ENCODE measurements around the gene TGFBR1. TPM values are rescaled to one million over a fixed set of nuclear protein-coding genes. Genes with fewer than 3 reads are reported as not detected.

TGFBR1 gene
- total RNA-seq, 1 experiment from 2014 or later = 31.8 TPM

DNA sequence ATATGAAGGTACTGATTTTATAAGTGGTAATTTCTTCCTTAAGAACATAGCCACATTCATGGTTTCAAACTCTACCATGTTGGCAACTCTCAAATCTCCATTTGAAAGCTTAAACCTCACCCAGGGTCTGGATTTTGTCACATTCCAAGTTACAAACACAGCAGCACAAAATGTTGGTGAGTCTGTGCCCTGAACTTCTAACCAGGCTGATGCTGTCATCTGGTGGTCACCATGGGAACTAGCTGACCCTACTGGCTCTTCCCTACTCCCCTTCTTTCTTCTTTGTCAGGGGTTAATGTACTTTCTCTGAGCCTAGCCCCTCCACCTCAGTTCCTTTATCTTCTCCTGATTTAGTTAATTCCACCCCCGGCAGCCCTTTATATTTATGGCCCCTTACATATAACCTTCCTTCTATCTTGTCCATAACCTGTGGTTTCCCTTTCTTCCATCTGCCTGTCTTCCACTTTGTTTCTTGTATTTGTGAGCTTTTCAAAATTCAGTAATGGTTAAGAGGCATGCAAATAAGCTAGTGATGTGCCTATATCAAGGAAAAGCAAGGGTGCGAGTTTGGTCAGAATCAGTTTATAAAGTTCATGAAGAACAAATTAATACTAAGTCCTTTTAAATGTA is 35.9 kb downstream of the TGFBR1 start:
- Mint-ChIP-seq H3K36me3 (ENCODE audit: insufficient read depth, unreplicated experiment) (peaks cover 21% of the 10 kb centered on the region), H3K4me3 (ENCODE audit: unreplicated experiment) (no peak overlapping the region), H3K9me3 (ENCODE audit: unreplicated experiment) (no peaks in the 10 kb centered on the region), H3K4me1 (ENCODE audit: low read depth, unreplicated experiment) (peaks cover 12% of the 10 kb centered on the region), H3K27ac (ENCODE audit: unreplicated experiment) (no peak overlapping the region), H3K27me3 (ENCODE audit: insufficient read depth, unreplicated experiment) (no peaks in the 10 kb centered on the region)
- POLR2A ChIA-PET = no interaction called here
- BruUV-seq (replicated peaks) = no TSS peak
- H3K27me3 ChIP-seq (replicated peaks; ENCODE audit: control insufficient read depth, insufficient read depth, low read length) = no peaks in the 10 kb centered on the region
- intact Hi-C loops (cut with micrococcal nuclease; ENCODE audit: unreplicated experiment) = loop anchor here (1.0 to 5.0 kb wide), 4 partner anchors 140 to 292 kb away; no protein-coding TSS in a partner anchor
- no peaks in the 10 kb centered on the region for H3K4me1 ChIP-seq
- no peaks in the 10 kb centered on the region for H3K9me3 ChIP-seq
- peak in 1 of 2 experiments; percentile 46 for DNase-seq
- CTCF ChIA-PET = interaction anchor here (0.9 to 1.9 kb wide), 6 partner anchors 140 to 335 kb away, joined by 3 to 8 read pairs (median 5); no protein-coding TSS in a partner anchor
- TF ChIP-seq, protein P1, sequence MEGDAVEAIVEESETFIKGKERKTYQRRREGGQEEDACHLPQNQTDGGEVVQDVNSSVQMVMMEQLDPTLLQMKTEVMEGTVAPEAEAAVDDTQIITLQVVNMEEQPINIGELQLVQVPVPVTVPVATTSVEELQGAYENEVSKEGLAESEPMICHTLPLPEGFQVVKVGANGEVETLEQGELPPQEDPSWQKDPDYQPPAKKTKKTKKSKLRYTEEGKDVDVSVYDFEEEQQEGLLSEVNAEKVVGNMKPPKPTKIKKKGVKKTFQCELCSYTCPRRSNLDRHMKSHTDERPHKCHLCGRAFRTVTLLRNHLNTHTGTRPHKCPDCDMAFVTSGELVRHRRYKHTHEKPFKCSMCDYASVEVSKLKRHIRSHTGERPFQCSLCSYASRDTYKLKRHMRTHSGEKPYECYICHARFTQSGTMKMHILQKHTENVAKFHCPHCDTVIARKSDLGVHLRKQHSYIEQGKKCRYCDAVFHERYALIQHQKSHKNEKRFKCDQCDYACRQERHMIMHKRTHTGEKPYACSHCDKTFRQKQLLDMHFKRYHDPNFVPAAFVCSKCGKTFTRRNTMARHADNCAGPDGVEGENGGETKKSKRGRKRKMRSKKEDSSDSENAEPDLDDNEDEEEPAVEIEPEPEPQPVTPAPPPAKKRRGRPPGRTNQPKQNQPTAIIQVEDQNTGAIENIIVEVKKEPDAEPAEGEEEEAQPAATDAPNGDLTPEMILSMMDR (IDR thresholded peaks at IDR 0.05; ENCODE audit: insufficient read depth in 1 of 2, low read depth in 1 of 2, low read length in 1 of 2, severe bottlenecking in 1 of 2, unreplicated experiment in 1 of 2) = peak; percentile 74 to 94
- no peaks in the 10 kb centered on the region for H3K36me3 ChIP-seq (ENCODE audit: control insufficient read depth, insufficient read depth, low read length)
- no peak overlapping the region for H3K4me3 ChIP-seq (ENCODE audit: low read depth, low read length)

DNA sequence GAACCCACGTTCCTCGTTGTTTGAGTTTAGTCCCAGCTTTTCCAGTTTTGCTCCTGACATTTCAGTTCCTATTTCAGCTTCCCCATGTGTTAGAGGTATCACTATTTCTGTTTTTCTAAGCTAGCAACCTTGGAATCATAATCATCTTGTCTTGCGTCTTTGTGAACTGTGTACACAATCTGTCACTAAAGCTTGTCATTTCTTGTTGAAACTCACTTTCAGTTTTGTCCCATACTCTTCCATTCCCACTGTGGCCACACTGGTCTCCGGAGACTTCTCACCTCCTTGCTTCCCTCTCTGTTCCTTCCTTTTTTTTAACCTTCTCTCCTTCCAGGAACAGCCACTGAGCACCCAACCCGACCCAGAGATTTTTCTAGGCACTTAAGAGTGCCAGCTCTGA is 36.9 kb downstream of the TGFBR1 start:
- TF ChIP-seq, protein P1 (IDR thresholded peaks at IDR 0.05; ENCODE audit: insufficient read depth in 1 of 2, low read depth in 1 of 2, low read length in 1 of 2, severe bottlenecking in 1 of 2, unreplicated experiment in 1 of 2) = no peak
- BruUV-seq (replicated peaks) = no TSS peak
- Mint-ChIP-seq H3K36me3 (ENCODE audit: insufficient read depth, unreplicated experiment) (peaks cover 21% of the 10 kb centered on the region), H3K4me3 (ENCODE audit: unreplicated experiment) (no peak overlapping the region), H3K27me3 (ENCODE audit: insufficient read depth, unreplicated experiment) (no peaks in the 10 kb centered on the region), H3K4me1 (ENCODE audit: low read depth, unreplicated experiment) (peaks cover 12% of the 10 kb centered on the region), H3K9me3 (ENCODE audit: unreplicated experiment) (no peaks in the 10 kb centered on the region), H3K27ac (ENCODE audit: unreplicated experiment) (no peak overlapping the region)
- H3K36me3 ChIP-seq (ENCODE audit: control insufficient read depth, insufficient read depth, low read length) = no peaks in the 10 kb centered on the region
- no peak for DNase-seq
- POLR2A ChIA-PET = interaction anchor here (0.6 kb wide), 1 partner anchor 1172 kb away, joined by 5 read pairs; no protein-coding TSS in a partner anchor
- intact Hi-C loops (cut with micrococcal nuclease; ENCODE audit: unreplicated experiment) = loop anchor here (5.0 kb wide), 1 partner anchor 280 kb away; no protein-coding TSS in a partner anchor
- H3K4me3 ChIP-seq (ENCODE audit: low read depth, low read length) = no peak overlapping the region
- no peaks in the 10 kb centered on the region for H3K4me1 ChIP-seq
- H3K9me3 ChIP-seq = no peaks in the 10 kb centered on the region
- H3K27me3 ChIP-seq (replicated peaks; ENCODE audit: control insufficient read depth, insufficient read depth, low read length) = no peaks in the 10 kb centered on the region
- CTCF ChIA-PET = interaction anchor here (1.0 to 1.9 kb wide), 2 partner anchors 141 to 294 kb away, joined by 4 to 8 read pairs; no protein-coding TSS in a partner anchor

DNA sequence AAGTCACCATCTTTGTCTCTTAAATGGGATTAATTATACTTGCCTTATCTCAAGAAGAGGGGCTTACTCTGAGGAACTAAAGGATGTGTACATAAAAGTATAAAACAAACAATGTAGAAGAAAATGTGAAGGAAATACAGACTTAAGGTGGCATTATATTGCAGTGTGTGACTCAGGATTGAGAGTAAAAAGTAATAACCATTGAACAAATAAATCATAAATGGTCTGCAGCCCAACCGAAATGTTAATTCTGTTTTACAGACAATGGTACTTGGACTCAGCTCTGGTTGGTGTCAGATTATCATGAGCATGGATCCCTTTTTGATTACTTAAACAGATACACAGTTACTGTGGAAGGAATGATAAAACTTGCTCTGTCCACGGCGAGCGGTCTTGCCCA is 37.4 kb downstream of the TGFBR1 start:
- Histone ChIP-seq H3K4me3 (ENCODE audit: low read depth, low read length) (no peak overlapping the region), H3K9me3 (no peaks in the 10 kb centered on the region), H3K36me3 (ENCODE audit: control insufficient read depth, insufficient read depth, low read length) (no peaks in the 10 kb centered on the region), H3K27me3 (replicated peaks; ENCODE audit: control insufficient read depth, insufficient read depth, low read length) (no peaks in the 10 kb centered on the region), H3K4me1 (no peaks in the 10 kb centered on the region)
- BruUV-seq (replicated peaks) = no TSS peak
- DNase-seq = no peak
- H3K4me3 Mint-ChIP-seq (ENCODE audit: unreplicated experiment) = no peak overlapping the region
- peaks cover 21% of the 10 kb centered on the region for H3K36me3 Mint-ChIP-seq (ENCODE audit: insufficient read depth, unreplicated experiment)
- peaks cover 12% of the 10 kb centered on the region for H3K4me1 Mint-ChIP-seq (ENCODE audit: low read depth, unreplicated experiment)
- CTCF ChIA-PET = interaction anchor here (1.9 kb wide), 1 partner anchor 294 kb away, joined by 8 read pairs; no protein-coding TSS in a partner anchor
- H3K9me3 Mint-ChIP-seq (ENCODE audit: unreplicated experiment) = no peaks in the 10 kb centered on the region
- intact Hi-C loops (cut with micrococcal nuclease; ENCODE audit: unreplicated experiment) = loop anchor here (5.0 kb wide), 1 partner anchor 280 kb away; no protein-coding TSS in a partner anchor
- no peaks in the 10 kb centered on the region for H3K27me3 Mint-ChIP-seq (ENCODE audit: insufficient read depth, unreplicated experiment)
- POLR2A ChIA-PET = no interaction called here
- TF ChIP-seq, protein P1 (IDR thresholded peaks at IDR 0.05; ENCODE audit: insufficient read depth in 1 of 2, low read depth in 1 of 2, low read length in 1 of 2, severe bottlenecking in 1 of 2, unreplicated experiment in 1 of 2) = no peak
- H3K27ac Mint-ChIP-seq (ENCODE audit: unreplicated experiment) = no peak overlapping the region
